HG03442 (cell line): Measurements from ENCODE around the gene NFS1.
"Not testable (repeated sequence)": the region's sequence is repeated elsewhere in the genome, so short reads cannot be mapped to it uniquely, and the experiment has no call there.

Source experiments
- ATAC-seq: cut with Tn5 transposase; IDR thresholded peaks from one replicate; pipeline ENCODE4 v1.9.1; 2021; ENCODE audit warnings: mild to moderate bottlenecking, moderate library complexity; ENCODE audit not compliant: unreplicated experiment

NFS1 gene

DNA sequence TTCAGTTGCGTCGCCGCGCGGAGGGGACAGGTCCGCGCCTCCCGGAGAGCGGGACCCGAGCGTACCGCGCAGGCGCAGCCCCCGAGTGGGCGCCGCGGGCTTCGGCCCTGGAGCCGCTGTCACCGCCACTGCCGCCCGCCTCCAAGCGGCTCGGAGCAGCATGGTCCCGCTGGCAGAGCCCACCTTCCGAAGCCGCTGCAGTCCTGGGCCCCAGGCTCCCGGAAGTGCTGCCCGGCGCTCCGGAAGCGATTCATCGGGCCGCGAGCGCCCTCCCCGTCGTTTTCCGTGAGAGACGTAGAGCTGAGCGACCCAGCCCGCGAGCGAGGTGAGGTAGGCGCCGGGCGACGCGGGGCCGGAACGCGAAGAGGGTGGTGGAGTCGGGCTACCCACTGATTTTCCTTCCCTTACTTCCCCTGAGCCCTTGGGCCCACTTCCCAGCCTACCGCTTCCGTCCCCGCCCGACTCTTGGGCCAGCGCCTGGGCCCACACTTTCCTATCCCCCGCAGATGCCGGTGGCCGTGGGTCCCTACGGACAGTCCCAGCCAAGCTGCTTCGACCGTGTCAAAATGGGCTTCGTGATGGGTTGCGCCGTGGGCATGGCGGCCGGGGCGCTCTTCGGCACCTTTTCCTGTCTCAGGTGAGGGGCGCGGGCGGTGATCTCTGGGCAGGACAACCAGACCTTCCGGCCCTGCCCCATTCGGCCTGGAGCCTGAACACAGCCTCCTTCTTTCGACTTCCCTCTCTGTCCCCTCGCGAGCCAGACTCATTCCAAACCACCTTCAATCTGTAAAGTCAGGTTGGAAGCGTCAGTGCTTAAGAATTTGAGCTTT is at the start of gene NFS1, which contains the start of gene ROMO1:
Gene NFS1, minus strand, starts transcription at position 226 of the 830 bp plus-strand sequence. Its CDS starts 64 bp downstream, at position 162.
Gene ROMO1, plus strand, starts transcription at position 279 of the 830 bp plus-strand sequence. Its CDS starts 228 bp downstream, at position 507.
- peak; percentile 73 for ATAC-seq

GRCh38 chr20:35744492-35744841 is 45.3 kb upstream of the NFS1 start:
- not testable (repeated sequence) for ATAC-seq

DNA sequence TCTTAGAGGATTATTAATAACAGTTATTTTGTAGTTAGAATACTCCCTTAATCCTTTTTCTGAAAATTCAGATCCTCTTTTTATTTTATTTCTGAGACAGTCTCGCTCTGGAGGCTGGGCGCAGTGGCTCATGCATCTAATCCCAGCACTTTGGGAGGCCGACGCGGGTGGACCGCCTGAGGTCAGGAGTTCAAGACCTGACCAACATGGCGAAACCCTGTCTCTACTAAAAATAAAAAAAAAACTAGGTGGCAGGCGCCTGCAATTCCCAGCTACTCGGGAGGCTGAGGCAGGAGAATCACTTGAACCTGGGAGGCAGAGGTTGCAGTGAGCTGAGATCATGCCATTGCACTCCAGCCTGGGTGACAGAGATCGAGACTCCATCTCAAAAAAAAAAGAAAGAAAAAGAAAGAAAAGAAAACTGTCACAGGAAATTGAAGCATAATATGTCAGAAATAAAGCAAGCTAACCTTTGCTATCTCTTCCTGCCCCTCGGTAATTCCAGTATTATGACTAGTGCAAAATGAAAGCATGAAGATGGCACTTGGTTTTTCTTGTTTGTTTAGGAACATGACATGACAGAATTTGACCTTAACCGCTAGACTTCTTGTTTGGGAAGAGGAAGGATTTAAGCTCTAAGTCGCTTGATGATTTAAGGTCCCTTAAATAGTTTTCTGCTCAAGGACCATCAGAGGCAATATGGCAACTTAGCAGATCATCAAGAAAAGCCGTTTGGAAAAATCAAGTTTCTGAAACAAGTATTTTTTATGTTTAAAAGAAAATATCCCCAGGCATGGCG is 44.7 kb upstream of the NFS1 start:
- no peak for ATAC-seq

DNA sequence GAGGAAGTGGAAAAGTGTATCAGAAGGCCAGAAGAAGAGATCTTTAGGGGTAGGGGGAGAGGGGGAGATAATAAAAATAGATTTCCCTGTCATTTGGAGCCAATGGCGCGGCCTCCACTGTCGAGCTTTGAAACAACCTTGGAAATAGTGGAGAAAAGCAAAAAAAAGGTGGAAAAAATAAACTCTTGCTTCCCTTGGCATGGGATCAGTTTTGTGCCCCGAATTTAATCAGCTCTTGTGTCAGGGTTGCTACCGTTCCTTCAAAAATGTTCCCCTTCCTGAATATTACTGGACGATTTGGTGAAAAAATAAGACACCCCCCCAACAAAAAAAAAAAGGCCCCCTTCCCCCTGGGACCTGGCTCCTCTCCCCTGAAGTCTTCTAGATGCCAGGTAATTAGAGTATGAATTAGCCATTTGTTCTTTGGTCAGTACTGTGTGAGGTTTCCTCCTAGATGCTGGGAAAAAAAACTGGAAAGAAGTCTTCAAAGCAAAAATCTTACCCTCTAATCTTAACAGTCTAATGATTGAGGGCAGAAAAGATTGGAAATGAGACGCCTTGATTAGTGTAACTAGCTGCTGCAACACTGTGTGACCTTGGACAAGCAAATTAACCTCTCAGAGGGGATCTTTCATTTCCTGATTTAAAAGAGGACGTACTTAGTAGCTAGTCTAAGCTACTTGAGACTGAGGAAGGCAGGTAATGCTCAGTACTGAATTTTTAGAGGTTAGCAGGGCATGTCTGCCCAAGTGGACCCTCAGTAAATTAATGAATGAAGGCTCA is 43.8 kb upstream of the NFS1 start:
- no peak for ATAC-seq

DNA sequence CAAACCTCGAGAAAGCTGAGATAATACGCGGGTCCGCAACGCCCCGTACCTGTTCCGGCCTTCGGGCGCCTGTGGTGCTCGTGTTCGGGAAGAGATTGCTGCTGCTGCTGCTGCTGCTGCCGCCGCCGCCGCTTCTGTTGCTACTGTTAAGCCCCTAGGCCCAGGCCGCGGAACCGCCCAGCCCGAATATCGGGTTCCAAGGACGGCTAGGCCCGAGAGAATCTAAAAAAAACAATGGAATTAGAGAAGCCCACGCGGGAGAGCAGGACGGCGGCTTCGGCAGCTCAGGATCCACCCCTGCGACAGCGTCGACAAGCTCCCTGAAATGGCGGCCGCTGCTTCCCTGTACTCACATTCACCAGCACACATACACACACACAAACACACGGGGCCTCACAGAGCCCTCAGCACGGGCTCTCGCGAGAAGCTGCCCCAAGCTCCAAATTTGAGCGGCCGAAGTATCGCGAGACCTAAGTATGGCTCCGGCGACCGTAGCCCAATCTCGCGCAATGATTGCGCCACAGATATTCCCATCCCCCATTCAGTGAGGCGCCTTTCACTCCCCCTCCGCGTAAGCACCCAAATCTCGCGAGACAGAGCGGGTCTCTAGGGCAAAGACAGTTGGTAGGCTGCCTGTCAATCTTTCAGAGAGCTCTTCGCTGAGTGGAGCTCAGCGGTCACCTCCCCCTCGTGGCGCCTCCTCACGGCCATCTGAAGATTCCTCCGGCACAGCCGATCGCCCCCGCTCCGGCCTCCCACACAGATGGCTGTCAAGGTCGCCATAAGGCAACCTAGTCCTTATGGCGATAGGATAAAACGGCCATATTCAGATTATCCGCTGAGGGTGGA is 43.0 kb upstream of the NFS1 start, which contains the start of gene RBM39:
Gene RBM39, minus strand, starts transcription at position 369 of the 849 bp plus-strand sequence. CDS start 1,386 bp downstream, outside the sequence.
- peak; percentile 84 for ATAC-seq

DNA sequence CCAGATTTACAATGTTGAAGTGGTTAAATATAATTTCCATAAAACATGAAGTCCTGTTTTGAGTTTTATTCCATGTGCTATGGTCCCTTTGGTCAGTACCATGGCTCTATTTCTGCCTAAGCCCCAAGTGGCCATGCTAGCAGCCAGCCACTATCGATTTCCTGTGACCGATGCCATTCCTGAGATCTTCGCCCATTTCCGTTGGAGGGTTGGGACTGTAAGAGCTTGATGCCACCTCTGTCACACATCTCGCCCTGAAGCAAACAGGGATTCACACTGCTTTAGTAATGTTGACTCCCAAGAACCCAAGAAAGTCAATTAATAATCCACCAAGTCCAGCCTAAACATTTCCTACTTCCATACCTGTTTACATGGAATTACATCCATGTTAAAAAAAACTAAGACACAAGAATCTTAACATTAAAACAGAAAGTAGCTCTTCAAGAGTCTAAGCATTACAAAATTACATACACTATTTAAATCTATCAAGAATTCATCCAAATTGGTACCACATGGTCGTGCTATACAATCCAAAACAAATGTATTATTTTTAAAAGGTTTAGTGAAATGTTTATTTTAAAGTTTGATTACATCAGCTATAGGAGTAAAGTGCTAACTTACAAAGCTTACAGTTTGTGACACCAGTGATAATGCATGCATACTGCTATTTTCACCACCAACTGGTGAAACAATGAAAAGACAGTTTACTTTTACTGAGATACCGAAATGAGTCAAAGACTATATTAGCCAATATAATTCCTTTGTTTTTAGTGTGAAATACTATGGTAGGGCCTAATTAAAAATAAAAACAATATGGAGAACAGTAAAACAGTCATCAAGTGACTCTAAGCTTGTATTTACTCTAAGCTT is 40.4 kb upstream of the NFS1 start:
- no peak for ATAC-seq

- no peak for ATAC-seq
Observed at GRCh38 chr20:35738410-35739179, 39.4 kb upstream of the NFS1 start.

GRCh38 chr20:35737865-35738333 is 38.7 kb upstream of the NFS1 start:
- ATAC-seq = no peak

DNA sequence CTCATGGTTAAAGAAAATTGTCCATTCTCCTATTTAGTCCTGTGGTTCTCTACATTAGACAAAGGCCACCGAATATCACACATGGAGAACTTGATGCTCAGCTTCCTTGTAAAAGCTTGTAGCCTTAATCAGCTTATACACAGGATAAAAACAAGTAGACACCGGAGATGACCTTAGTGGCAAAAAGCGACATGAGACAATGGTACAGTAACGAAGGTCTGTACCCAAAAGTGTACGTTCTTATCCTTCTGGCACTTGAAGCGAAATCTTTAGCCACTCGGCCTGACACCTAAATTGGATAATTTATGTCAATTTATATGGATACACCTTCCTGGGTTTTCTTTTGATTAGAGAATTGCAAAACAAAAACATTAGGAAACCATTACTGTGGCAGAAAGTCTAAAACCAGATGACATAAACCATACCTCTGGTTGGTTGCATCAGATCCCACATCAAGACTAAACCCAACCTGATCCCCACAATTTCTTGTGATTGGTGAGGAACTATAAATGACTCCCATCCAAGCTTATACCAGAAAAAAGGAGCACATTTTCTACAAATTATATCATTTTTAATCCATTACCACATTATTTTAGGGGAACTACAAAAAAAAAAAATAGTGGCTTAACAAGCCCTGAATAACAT is 36.8 kb upstream of the NFS1 start:
- no peak for ATAC-seq

GRCh38 chr20:35734777-35735649 is 35.9 kb upstream of the NFS1 start:
- ATAC-seq = no peak

DNA sequence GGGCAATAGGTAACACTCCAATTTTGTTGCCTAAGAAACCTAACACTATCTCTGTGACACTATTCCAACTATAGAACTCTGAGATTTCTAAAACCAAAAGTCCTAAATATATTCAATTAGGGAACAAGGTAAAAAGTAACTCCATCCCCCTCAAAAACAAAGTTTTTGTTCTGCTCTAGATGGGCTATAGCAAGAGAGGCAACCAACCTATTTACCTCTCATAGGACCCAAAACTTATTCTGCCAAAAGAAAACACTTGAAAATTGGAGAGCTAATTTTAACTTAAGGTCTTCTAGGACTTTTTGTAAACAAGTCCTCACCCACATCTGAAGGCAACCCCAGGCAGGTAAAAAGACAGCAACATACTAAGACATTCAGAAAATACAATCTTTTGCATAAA is 35.2 kb upstream of the NFS1 start:
- no peak for ATAC-seq

DNA sequence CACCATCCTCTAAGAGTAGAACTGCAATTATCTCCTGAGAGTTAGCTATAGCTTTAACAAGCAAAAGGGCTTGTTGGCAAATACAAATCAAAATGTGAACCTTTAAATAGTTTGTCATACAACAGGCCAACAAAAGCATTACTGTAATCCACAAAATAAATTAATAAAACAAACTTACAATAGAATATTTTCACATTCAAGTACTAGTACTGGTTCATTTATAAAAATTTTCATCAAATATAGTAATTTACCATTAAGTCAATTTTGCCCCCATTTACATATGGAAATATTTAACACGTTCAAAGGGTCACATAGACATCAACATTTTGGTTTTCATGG is 33.5 kb upstream of the NFS1 start:
- ATAC-seq = no peak

DNA sequence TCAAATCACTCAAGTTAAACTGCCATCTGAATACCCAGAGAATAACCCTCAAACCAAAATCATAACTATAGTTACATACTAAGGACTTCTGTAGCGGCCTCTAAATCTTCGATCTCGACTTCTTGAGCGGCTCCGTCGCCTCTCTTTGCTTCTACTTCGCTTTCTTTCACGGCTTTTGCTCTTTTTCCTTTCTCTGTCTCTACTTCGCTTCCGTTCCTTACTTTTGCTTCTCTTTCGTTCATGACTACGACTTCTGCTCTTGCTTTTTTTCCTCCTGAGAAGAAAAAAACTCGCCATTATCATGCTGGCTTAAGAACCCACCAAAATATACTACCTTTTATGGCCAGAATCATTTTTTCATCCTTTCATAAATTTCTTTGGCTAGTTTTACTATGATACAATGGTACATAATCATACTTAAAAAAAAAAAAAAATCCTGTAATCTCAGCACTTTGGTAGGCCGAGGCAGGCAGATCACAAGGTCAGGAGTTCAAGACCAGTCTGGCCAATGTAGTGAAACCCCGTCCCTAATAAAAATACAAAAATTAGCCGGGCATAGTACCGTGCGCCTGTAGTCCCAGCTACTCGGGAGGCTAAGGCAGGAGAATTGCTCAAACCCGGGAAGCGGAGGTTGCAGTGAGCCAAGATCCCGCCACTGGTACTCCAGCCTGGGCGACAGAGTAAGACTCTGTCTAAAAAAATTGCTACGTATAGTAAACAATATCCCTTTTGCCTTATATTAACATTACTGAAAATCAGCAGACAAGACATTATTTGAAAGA is 32.9 kb upstream of the NFS1 start:
- no peak for ATAC-seq

DNA sequence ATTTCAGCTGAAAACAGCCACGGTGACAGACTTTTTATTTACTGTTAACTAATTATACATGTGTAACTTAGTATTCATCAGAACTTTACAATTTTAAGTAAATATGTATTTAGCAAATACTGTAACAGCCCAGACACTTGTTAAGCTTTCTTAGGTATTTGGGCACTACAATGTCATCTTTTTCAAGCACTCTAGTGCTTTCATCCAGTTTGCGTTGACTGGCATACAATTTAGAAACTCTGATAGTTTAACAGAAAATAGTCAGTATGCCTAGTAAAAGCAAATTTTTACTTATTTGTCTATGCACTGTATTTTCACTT is 32.3 kb upstream of the NFS1 start:
- no peak for ATAC-seq

DNA sequence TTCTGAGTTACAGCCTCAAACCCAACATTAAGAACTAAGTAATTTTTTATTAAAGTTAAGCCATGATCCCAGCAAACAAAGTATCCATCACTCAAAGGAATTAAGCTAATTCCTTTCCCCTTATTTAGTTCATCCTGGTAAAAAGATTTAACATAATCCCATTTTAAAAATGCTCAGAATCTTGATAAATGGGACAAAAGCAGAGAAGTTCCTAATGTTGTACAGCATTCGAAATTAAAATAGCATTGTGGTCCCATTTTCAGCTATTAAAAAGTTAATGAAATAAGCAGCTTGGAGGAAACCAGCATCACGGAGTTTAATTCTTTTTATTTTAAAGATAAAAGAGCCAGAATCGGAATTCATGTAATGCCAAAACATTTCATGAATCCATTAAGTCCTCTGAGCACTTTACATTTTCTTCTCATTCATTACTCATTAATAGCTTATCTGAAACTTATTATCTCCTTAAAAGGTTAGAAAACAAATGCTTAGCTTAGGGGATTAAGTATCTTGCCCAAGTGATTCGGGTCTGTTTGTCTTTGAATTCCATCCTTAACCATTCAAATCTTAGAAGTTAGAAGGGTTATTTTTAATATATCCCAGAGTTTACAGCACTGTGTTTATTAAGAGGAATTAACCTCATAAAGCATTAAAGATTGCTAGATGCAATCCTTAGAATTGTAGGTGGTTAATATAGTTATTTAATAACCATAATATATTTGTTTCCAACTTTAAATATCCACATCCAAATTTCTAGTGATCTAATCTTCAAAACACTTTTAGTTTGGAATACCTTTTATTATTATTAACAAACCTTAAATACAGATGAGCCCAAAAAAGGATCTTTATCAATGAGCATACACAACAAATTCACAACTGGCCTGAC is 31.7 kb upstream of the NFS1 start:
- ATAC-seq = no peak
